ENCODE data around the gene CDH20. TPM values are rescaled to one million over a fixed set of nuclear protein-coding genes. Genes with fewer than 3 reads are reported as not detected.

CDH20 gene
- total RNA-seq, 1 experiment from 2014 or later, result not detected

DNA sequence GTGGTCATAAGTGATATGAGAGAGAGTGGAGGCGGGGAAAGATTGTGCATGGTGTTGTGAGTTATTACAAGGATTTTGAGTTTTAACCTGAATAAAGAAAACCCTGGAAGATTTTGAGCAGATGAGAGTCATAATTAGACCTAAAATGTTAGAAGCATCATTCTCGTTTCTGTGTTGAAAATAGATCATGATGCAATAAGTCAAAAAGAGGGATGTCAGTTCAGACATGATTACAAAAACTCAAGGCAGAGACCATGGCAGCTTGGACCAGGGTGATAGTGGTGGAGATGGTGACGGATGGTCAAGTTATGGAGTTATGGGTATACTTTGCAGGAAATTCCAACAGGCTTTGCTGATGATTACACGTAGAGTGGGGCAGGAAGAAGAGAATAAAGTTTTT, 267.2 kb downstream of the CDH20 start:
- Histone ChIP-seq H3K9ac (ENCODE audit: low read length) (no peak overlapping the region), H3K27me3 (ENCODE audit: insufficient read depth, low read length) (no peaks in the 10 kb centered on the region), H3K4me1 (ENCODE audit: control insufficient read depth in 1 of 2, insufficient read depth in 2 of 2, low read length in 2 of 2) (peaks cover 8 to 23% of the 10 kb centered on the region in 2 experiments; a peak in 3 of 4 replicates), H3K4me2 (ENCODE audit: low read length) (no peak overlapping the region), H3K4me3 (replicated peaks in 1 of 2; ENCODE audit: low read depth in 1 of 2, low read length in 2 of 2) (no peak overlapping the region), H4K20me1 (ENCODE audit: insufficient read depth) (no peaks in the 10 kb centered on the region), H3K36me3 (ENCODE audit: control insufficient read depth in 1 of 2, insufficient read depth in 2 of 2, low read length in 2 of 2) (no peaks in the 10 kb centered on the region), H3K9me3 (ENCODE audit: control insufficient read depth in 1 of 2, insufficient read depth in 1 of 2, low read depth in 1 of 2, low read length in 2 of 2) (no peaks in the 10 kb centered on the region), H3K27ac (ENCODE audit: low read depth, low read length) (no peak overlapping the region), H3K9me2 (ENCODE audit: insufficient read depth) (no peaks in the 10 kb centered on the region), H3K79me2 (ENCODE audit: insufficient read depth, low read length) (no peaks in the 10 kb centered on the region), H2AFZ (ENCODE audit: low read depth, low read length, poor library complexity, severe bottlenecking) (no peak overlapping the region)
- ATAC-seq (no peak), DNase-seq (ENCODE audit: low read depth, low spot score) (no peak)
- BruUV-seq (replicated peaks), result no TSS peak
- CTCF ChIA-PET, result interaction anchor here (0.6 kb wide), 1 partner anchor 1678 kb away, joined by 3 read pairs; no protein-coding TSS in a partner anchor
- POLR2A ChIA-PET, result no interaction called here
- intact Hi-C loops (cut with micrococcal nuclease), result no loop called here
- TF ChIP-seq RAD21 (IDR thresholded peaks at IDR 0.05; ENCODE audit: low read depth) (no peak), EGR1 (IDR thresholded peaks at IDR 0.05; ENCODE audit: low read depth) (no peak), YY1 (IDR thresholded peaks at IDR 0.05; ENCODE audit: extremely low read depth, insufficient replicate concordance, low read depth, low read length) (no peak), ELF1 (IDR thresholded peaks at IDR 0.05; ENCODE audit: borderline replicate concordance, low read depth) (no peak), ZFX (IDR thresholded peaks at IDR 0.05) (no peak), POLR2AphosphoS5 (IDR thresholded peaks at IDR 0.05; ENCODE audit: low read depth, low read length) (no peak), POLR2A (IDR thresholded peaks at IDR 0.05; ENCODE audit: borderline replicate concordance, extremely low read depth, insufficient read depth, insufficient read length) (no peak), SRF (IDR thresholded peaks at IDR 0.05; ENCODE audit: low read depth) (no peak)
- TF ChIP-seq, protein P1, sequence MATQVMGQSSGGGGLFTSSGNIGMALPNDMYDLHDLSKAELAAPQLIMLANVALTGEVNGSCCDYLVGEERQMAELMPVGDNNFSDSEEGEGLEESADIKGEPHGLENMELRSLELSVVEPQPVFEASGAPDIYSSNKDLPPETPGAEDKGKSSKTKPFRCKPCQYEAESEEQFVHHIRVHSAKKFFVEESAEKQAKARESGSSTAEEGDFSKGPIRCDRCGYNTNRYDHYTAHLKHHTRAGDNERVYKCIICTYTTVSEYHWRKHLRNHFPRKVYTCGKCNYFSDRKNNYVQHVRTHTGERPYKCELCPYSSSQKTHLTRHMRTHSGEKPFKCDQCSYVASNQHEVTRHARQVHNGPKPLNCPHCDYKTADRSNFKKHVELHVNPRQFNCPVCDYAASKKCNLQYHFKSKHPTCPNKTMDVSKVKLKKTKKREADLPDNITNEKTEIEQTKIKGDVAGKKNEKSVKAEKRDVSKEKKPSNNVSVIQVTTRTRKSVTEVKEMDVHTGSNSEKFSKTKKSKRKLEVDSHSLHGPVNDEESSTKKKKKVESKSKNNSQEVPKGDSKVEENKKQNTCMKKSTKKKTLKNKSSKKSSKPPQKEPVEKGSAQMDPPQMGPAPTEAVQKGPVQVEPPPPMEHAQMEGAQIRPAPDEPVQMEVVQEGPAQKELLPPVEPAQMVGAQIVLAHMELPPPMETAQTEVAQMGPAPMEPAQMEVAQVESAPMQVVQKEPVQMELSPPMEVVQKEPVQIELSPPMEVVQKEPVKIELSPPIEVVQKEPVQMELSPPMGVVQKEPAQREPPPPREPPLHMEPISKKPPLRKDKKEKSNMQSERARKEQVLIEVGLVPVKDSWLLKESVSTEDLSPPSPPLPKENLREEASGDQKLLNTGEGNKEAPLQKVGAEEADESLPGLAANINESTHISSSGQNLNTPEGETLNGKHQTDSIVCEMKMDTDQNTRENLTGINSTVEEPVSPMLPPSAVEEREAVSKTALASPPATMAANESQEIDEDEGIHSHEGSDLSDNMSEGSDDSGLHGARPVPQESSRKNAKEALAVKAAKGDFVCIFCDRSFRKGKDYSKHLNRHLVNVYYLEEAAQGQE (IDR thresholded peaks at IDR 0.05; ENCODE audit: low read depth), result no peak
- TF ChIP-seq, protein P2, sequence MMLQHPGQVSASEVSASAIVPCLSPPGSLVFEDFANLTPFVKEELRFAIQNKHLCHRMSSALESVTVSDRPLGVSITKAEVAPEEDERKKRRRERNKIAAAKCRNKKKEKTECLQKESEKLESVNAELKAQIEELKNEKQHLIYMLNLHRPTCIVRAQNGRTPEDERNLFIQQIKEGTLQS (IDR thresholded peaks at IDR 0.05), result no peak
- TF ChIP-seq, protein P3, sequence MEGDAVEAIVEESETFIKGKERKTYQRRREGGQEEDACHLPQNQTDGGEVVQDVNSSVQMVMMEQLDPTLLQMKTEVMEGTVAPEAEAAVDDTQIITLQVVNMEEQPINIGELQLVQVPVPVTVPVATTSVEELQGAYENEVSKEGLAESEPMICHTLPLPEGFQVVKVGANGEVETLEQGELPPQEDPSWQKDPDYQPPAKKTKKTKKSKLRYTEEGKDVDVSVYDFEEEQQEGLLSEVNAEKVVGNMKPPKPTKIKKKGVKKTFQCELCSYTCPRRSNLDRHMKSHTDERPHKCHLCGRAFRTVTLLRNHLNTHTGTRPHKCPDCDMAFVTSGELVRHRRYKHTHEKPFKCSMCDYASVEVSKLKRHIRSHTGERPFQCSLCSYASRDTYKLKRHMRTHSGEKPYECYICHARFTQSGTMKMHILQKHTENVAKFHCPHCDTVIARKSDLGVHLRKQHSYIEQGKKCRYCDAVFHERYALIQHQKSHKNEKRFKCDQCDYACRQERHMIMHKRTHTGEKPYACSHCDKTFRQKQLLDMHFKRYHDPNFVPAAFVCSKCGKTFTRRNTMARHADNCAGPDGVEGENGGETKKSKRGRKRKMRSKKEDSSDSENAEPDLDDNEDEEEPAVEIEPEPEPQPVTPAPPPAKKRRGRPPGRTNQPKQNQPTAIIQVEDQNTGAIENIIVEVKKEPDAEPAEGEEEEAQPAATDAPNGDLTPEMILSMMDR (IDR thresholded peaks at IDR 0.05 in 2 of 3, conservative IDR thresholded peaks at IDR 0.05 in 1 of 3; ENCODE audit: borderline replicate concordance in 1 of 3, insufficient read depth in 1 of 3, low read depth in 2 of 3, low read length in 2 of 3), result no peak
- RAD21 ChIA-PET (ENCODE audit: low non-redundant PET in 1 of 2, low total read pairs in 2 of 2, uncharacterized antibody in 2 of 2, unreplicated experiment in 2 of 2), result no interaction called here
